ENCODE measurements around the gene GPR33. TPM values are rescaled to one million over a fixed set of nuclear protein-coding genes. Genes with fewer than 3 reads are reported as not detected.

GPR33 gene
- polyA plus RNA-seq, 1 of the 3 experiments (the other 2 are of a cell fraction), result not detected

- TF ChIP-seq EP300 (IDR thresholded peaks at IDR 0.05; ENCODE audit: borderline replicate concordance in 1 of 2, low read depth in 1 of 2, low read length in 1 of 2), result 0 out of 4 replicates have a peak, but pooled peaks of 1 of the 2 experiments have one; percentile 25
- no peak for TF ChIP-seq RFX5 (IDR thresholded peaks at IDR 0.05; ENCODE audit: low read length)
- TF ChIP-seq IRF3 (IDR thresholded peaks at IDR 0.05; ENCODE audit: low read depth, low read length), result no peak
- no peak for TF ChIP-seq USF1 (IDR thresholded peaks at IDR 0.05; ENCODE audit: borderline replicate concordance, low read depth)
- no peak for TF ChIP-seq FOSL2 (IDR thresholded peaks at IDR 0.05; ENCODE audit: borderline replicate concordance, low read depth)
These were observed 52.6 kb downstream of the GPR33 start (continued) for GRCh38 chr14:31435276-31435675.

Other genes starting within 250 kb of the GPR33 start
- 7.1 and 12.9 TPM in 2 replicates for gene HEATR5A, start 67.5 kb downstream of the GPR33 start, polyA plus RNA-seq (2012; rRNA removed)
- 10.5 and 14.7 TPM in 2 replicates for gene DTD2, start 30.5 kb downstream of the GPR33 start, polyA plus RNA-seq (2012; rRNA removed)
- gene NUBPL, start 73.4 kb upstream of the GPR33 start, polyA plus RNA-seq (2012; rRNA removed), result 4.0 and 5.1 TPM in 2 replicates